Measurements from ENCODE around the gene NRIP1. TPM values are rescaled to one million over a fixed set of nuclear protein-coding genes. Genes with fewer than 3 reads are reported as not detected.

NRIP1 gene
- total and polyA plus RNA-seq, 12 donors, result 8.0 to 75.8 (median 46.0) TPM

- intact Hi-C loops (cut with DNase I), result no loop called here
- DNase-seq, result no peak
- peaks cover 0 to 5% of the 10 kb centered on the region in 2 donors for H3K4me1 ChIP-seq (replicated peaks in 1 of 2)
- no peak overlapping the region for H3K27ac ChIP-seq
- no peaks in the 10 kb centered on the region for H3K36me3 ChIP-seq (replicated peaks in 1 of 2)
- WGBS, 4 donors, result 94 to 100% (median 99%) methylated on average over 1 of the region's 1 CpG
- no peaks in the 10 kb centered on the region for H3K9me3 ChIP-seq (replicated peaks in 1 of 3)
- no peak for TF ChIP-seq POLR2A (IDR thresholded peaks at IDR 0.05)
- TF ChIP-seq CTCF (IDR thresholded peaks at IDR 0.05), result no peak
- no peak overlapping the region for H3K4me3 ChIP-seq
- no peaks in the 10 kb centered on the region for H3K27me3 ChIP-seq
These were observed 25.0 kb downstream of the NRIP1 start for GRCh38 chr21:15039607-15040299.

GRCh38 chr21:15037900-15038293, 26.9 kb downstream of the NRIP1 start:
- DNase-seq, result no peak
- peaks cover 6 to 16% of the 10 kb centered on the region in 2 donors for H3K4me1 ChIP-seq (replicated peaks in 1 of 2)
- H3K9me3 ChIP-seq (replicated peaks in 1 of 3), result no peaks in the 10 kb centered on the region
- intact Hi-C loops (cut with DNase I), result no loop called here
- no peak overlapping the region for H3K27ac ChIP-seq
- 91 to 98% (median 92%) methylated on average over 1 of the region's 1 CpG for WGBS, 4 donors
- H3K27me3 ChIP-seq, result no peaks in the 10 kb centered on the region
- H3K4me3 ChIP-seq, result no peak overlapping the region
- TF ChIP-seq POLR2A (IDR thresholded peaks at IDR 0.05) (no peak), CTCF (IDR thresholded peaks at IDR 0.05) (no peak)
- H3K36me3 ChIP-seq (replicated peaks in 1 of 2), result no peaks in the 10 kb centered on the region

- TF ChIP-seq POLR2A (IDR thresholded peaks at IDR 0.05) (no peak), CTCF (IDR thresholded peaks at IDR 0.05) (no peak)
- no peaks in the 10 kb centered on the region for H3K27me3 ChIP-seq
- H3K36me3 ChIP-seq (replicated peaks in 1 of 2), result no peaks in the 10 kb centered on the region
- intact Hi-C loops (cut with DNase I), result no loop called here
- no peak overlapping the region for H3K27ac ChIP-seq
- no peak for DNase-seq
- H3K4me1 ChIP-seq (replicated peaks in 1 of 2), result peaks cover 6 to 16% of the 10 kb centered on the region in 2 donors
- no peaks in the 10 kb centered on the region for H3K9me3 ChIP-seq (replicated peaks in 1 of 3)
- H3K4me3 ChIP-seq, result no peak overlapping the region
- 82 to 88% (median 85%) methylated on average over 5 of the region's 5 CpGs for WGBS, 4 donors
These were observed 27.5 kb downstream of the NRIP1 start for GRCh38 chr21:15037095-15037899.

GRCh38 chr21:15036189-15036588, 28.6 kb downstream of the NRIP1 start:
- intact Hi-C loops (cut with DNase I), result no loop called here

More at GRCh38 chr21:15036189-15036588, 28.6 kb downstream of the NRIP1 start:
- no peak overlapping the region for H3K4me3 ChIP-seq
- H3K9me3 ChIP-seq (replicated peaks in 1 of 3), result no peaks in the 10 kb centered on the region
- no peak for DNase-seq
- H3K4me1 ChIP-seq (replicated peaks in 1 of 2), result peaks cover 6 to 16% of the 10 kb centered on the region in 2 donors
- H3K36me3 ChIP-seq (replicated peaks in 1 of 2), result no peaks in the 10 kb centered on the region
- TF ChIP-seq CTCF (IDR thresholded peaks at IDR 0.05) (no peak), POLR2A (IDR thresholded peaks at IDR 0.05) (no peak)
- H3K27me3 ChIP-seq, result no peaks in the 10 kb centered on the region
- H3K27ac ChIP-seq, result no peak overlapping the region
- 69 to 85% (median 78%) methylated on average over 1 of the region's 1 CpG for WGBS, 4 donors
